Astrocyte of the spinal cord (primary cell): Measurements from ENCODE around the gene GNG12.

Experiments used
- DNase-seq: peaks from one replicate; pipeline ENCODE4 v3.0.0; 2011; ENCODE audit warnings: low read depth, low spot score
- H3K4me3 ChIP-seq: 2 replicates; pipeline ENCODE4 v1.5.1; 2011; ENCODE audit warnings: low read depth, mild to moderate bottlenecking, low read length, moderate library complexity
- CTCF ChIP-seq: IDR thresholded peaks from 2 replicates; pipeline ENCODE4 v1.5.1; 2012; ENCODE audit warnings: low read depth, mild to moderate bottlenecking, low read length, inconsistent platforms
- in situ Hi-C: cut with HindIII; loops from 2 replicates; pipeline ENCODE4 v1.10.0; 2017; ENCODE audit warnings: low sequenced_read_pairs

The GNG12 gene

DNA sequence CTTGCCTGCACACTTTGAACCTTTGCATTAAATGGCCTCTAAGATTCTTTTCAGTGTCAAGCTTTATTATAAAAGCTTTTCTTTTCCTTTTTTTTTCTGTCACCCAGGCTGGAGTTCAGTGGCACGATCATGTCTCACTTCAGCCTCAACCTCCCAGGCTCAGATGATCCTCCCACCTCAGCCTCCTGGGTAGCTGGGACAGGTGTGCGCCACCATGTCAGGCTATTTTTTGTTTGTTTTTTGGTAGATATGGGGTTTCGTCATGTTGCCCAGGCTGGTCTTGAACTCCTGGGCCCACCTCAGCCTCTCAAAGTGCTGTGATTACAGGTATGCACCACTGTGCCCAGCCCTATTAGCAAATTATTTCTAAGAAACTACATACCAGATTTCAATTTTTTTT lies 95.4 kb downstream of the GNG12 start:
- H3K4me3 ChIP-seq = no peak overlapping the region
- no peak for TF ChIP-seq CTCF
- no peak for DNase-seq
- in situ Hi-C loops = no loop called here

DNA sequence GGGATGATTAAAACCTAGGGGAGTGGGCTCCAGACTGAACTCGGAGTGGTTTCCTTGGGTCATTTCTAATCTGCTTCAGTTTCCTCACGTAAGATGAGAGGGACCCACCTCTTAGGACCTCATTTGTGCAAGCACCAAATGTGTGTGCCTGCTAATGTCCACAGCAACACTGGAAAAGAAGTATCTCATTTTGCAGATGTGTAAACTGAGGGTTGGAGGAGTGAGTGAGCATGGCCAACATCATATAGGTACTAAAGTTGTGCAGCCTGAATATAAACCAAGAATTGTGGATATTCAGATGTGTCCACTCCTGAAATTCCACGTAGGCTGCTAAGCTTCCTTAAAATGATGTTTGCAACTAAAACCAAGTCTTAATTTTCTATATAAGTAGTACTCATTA lies 96.5 kb downstream of the GNG12 start:
- in situ Hi-C loops = no loop called here
- TF ChIP-seq CTCF = no peak
- DNase-seq = no peak
- H3K4me3 ChIP-seq = no peak overlapping the region

DNA sequence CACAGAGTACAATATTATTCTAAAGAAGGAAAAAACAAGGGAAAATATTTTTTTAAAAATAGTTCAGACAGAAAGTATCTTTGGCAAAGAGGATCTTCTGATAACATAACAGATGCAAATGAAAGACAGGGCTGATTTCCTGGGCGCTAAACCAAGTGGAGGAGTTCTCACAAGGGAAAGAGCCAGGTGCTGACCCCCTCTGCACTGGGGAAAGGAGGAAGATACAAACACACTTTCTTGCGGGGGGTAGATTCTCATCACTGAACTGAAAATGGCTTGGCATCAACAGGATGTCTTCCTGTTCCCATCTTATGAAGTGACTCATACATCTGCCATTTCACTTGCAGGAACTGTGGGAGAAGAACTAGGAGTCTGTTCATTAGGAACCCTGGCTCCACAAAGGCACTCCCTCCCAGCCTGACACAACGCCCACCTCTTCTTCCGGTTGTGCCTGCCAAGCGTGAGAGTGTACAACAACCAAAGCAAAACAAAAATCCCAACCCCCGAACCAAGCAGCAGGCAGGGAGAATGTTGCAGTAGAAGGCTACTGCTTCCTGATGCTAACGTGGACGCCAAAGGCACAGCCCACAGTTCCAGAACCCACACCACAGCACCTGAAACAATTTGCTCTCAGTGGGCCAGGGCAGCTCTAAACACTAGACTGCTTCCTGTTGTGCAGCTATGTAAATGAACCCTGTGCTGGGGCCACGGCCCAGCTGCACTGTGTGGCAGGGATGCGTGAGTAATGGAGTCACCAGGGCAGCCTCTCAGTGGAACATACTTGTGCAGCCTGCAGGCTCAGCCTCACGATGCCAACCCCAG lies 97.2 kb downstream of the GNG12 start:
- no peak overlapping the region for H3K4me3 ChIP-seq
- no peak for TF ChIP-seq CTCF
- DNase-seq = peak; percentile 94
- in situ Hi-C loops = no loop called here

DNA sequence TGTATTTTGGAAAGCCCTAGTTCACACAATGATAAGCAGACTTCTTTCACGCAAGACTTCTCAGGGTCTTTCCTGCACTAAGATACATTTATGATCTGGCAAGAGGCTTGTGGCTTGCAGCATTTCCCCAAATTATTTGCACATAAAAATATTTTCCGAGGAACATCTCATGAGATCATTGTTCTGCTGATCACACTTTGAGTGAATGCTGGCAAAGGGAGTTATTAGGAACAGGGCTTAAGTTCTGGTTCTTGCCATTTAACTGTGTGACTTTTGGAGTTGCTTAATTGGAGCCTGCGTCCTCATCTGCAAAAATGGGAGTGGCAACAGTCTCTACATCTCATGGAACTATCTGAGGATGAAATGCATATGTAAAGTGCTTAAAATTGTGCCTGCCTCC lies 98.1 kb downstream of the GNG12 start:
- H3K4me3 ChIP-seq = no peak overlapping the region
- DNase-seq = no peak
- TF ChIP-seq CTCF = no peak
- in situ Hi-C loops = no loop called here

DNA sequence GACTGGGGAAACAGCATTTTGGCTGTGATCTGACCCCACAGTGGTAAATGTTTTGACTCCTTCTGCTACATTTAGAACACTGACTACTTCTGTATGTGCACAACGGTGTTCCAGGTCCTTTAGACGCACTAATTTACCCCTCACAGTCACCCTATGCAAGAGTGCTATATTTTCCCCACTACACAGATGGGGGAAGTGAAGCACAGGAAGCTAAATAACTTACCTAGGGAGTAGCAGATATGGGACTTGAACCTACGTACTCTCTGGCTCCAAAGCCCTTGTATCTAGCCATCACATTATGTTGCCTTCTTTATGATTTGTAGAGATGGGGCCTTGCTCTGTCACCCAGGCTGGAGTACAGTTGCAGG lies 99.0 kb downstream of the GNG12 start:
- no peak for DNase-seq
- no peak overlapping the region for H3K4me3 ChIP-seq
- no peak for TF ChIP-seq CTCF
- in situ Hi-C loops = no loop called here

DNA sequence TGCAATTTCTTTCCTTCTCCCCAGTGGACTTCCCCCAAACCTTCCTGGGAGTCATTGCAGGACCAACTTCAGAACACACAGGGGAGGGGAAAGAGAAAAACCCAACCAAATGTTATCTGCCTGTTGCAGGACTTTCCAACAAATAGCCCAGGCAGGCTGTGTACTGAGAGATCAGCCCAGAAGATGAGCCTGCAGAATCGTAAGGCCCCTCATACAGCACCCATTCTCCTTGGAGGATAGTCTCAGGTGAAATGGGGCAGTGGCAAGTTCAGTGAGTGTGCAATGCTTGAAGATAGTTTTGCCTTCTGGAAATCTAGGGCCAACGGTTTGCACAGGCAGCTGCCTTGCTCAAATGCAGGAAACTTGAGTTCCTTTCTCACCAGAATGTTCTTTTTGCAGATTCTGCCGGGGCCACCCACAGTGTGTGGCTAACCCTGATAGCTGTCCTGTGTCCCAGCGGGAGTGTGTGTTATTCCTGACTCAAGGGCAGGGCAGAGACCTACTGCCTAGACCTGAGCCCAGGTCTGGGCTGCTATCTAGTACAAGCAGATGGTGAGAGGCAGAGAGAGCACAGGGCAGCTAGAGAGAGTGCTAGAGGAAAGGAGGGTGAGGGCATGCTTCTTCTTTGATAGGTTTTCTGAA lies 99.5 kb downstream of the GNG12 start:
- in situ Hi-C loops = no loop called here
- TF ChIP-seq CTCF = no peak
- no peak overlapping the region for H3K4me3 ChIP-seq
- DNase-seq = no peak
